DOHH2 (cell line): ENCODE data around the gene APCS.

ENCODE experiments used
- H3F3A ChIP-seq: fragments of 200-600 bp; sonication (generic), shearing (Covaris generic); 2 replicates; pipeline ENCODE4 v1.6.0; 2016; ENCODE audit warnings: antibody characterized with exemption, mild to moderate bottlenecking; ENCODE audit not compliant: control insufficient read depth, insufficient read depth
- H3K27ac ChIP-seq: fragments of 200-600 bp; sonication (generic); 2 replicates; pipeline ENCODE4 v1.5.1; 2014; ENCODE audit warnings: low read depth, mild to moderate bottlenecking, low read length, moderate library complexity
- H3K27me3 ChIP-seq: fragments of 200-600 bp; sonication (generic); 2 replicates; pipeline ENCODE4 v1.6.1; 2014; ENCODE audit warnings: mild to moderate bottlenecking, low read length, mixed read lengths; ENCODE audit not compliant: control insufficient read depth
- H3K36me3 ChIP-seq: fragments of 200-600 bp; sonication (generic); 2 replicates; pipeline ENCODE4 v1.6.1; 2014; ENCODE audit warnings: mild to moderate bottlenecking, low read length, moderate library complexity, mixed read lengths; ENCODE audit not compliant: control insufficient read depth
- H3K4me1 ChIP-seq: fragments of 200-600 bp; sonication (generic); 2 replicates; pipeline ENCODE4 v1.6.1; 2014; ENCODE audit warnings: mild to moderate bottlenecking, low read length, mixed read lengths; ENCODE audit not compliant: control insufficient read depth
- H3K4me2 ChIP-seq: fragments of 200-600 bp; sonication (generic); 2 replicates; pipeline ENCODE4 v1.6.0; 2014; ENCODE audit warnings: mild to moderate bottlenecking, low read length, moderate library complexity
- H3K4me3 ChIP-seq: fragments of 200-600 bp; sonication (generic); 2 replicates; pipeline ENCODE4 v1.5.1; 2014; ENCODE audit warnings: mild to moderate bottlenecking, low read length, mixed read lengths
- H3K79me2 ChIP-seq: fragments of 200-600 bp; sonication (generic); 2 replicates; pipeline ENCODE4 v1.6.1; 2014; ENCODE audit warnings: mild to moderate bottlenecking, low read length, mixed read lengths; ENCODE audit not compliant: control insufficient read depth
- H3K9me2 ChIP-seq: fragments of 200-600 bp; sonication (generic); replicated peaks from 2 replicates; pipeline ENCODE4 v1.6.1; 2014; ENCODE audit warnings: mild to moderate bottlenecking, low read length, mixed read lengths; ENCODE audit not compliant: control insufficient read depth
- H3K9me3 ChIP-seq: fragments of 200-600 bp; sonication (generic); 2 replicates; pipeline ENCODE4 v1.6.1; 2014; ENCODE audit warnings: antibody characterized with exemption, low read length, mixed read lengths; ENCODE audit not compliant: control insufficient read depth, insufficient read depth
- H4K20me1 ChIP-seq: fragments of 200-600 bp; sonication (generic); 2 replicates; pipeline ENCODE4 v1.6.0; 2014; ENCODE audit warnings: low read depth, mild to moderate bottlenecking, antibody characterized with exemption, low read length, moderate library complexity; ENCODE audit not compliant: control insufficient read depth, insufficient read depth
- CTCF ChIP-seq: fragments of 200-600 bp; sonication (generic); IDR thresholded peaks from one replicate; pipeline ENCODE4 v1.5.1; 2014; ENCODE audit warnings: antibody characterized with exemption, mild to moderate bottlenecking, low read depth, low read length; ENCODE audit not compliant: poor library complexity, severe bottlenecking
- EZH2phosphoT487 ChIP-seq: fragments of 200-600 bp; sonication (generic); IDR thresholded peaks from 2 replicates; pipeline ENCODE4 v1.6.1; 2017; ENCODE audit warnings: borderline replicate concordance, mild to moderate bottlenecking, antibody characterized with exemption, low read length, moderate library complexity, mixed read lengths

The APCS gene

GRCh38 chr1:159594625-159595405 lies 7.2 kb downstream of the APCS start:
- H3K27me3 ChIP-seq, result no peaks in the 10 kb centered on the region
- H3K36me3 ChIP-seq, result no peaks in the 10 kb centered on the region
- H4K20me1 ChIP-seq, result no peaks in the 10 kb centered on the region
- H3K4me1 ChIP-seq, result no peaks in the 10 kb centered on the region
- H3K9me3 ChIP-seq, result no peaks in the 10 kb centered on the region
- H3K9me2 ChIP-seq, result no peaks in the 10 kb centered on the region
- H3K27ac ChIP-seq, result no peak overlapping the region
- no peaks in the 10 kb centered on the region for H3K79me2 ChIP-seq
- TF ChIP-seq EZH2phosphoT487, result no peak
- no peak for TF ChIP-seq CTCF
- no peak overlapping the region for H3K4me3 ChIP-seq
- H3K4me2 ChIP-seq, result no peak overlapping the region
- no peaks in the 10 kb centered on the region for H3F3A ChIP-seq

- TF ChIP-seq EZH2phosphoT487 (no peak), CTCF (no peak)
- H3K9me2 ChIP-seq, result no peaks in the 10 kb centered on the region
- no peaks in the 10 kb centered on the region for H4K20me1 ChIP-seq
- no peaks in the 10 kb centered on the region for H3K79me2 ChIP-seq
- H3K4me2 ChIP-seq, result no peak overlapping the region
- H3K4me3 ChIP-seq, result no peak overlapping the region
- no peaks in the 10 kb centered on the region for H3K4me1 ChIP-seq
- H3K27ac ChIP-seq, result no peak overlapping the region
- H3F3A ChIP-seq, result no peaks in the 10 kb centered on the region
- no peaks in the 10 kb centered on the region for H3K27me3 ChIP-seq
- H3K9me3 ChIP-seq, result no peaks in the 10 kb centered on the region
- no peaks in the 10 kb centered on the region for H3K36me3 ChIP-seq
These were observed 10.6 kb downstream of the APCS start for GRCh38 chr1:159598196-159598595.

- H3K4me3 ChIP-seq, result no peak overlapping the region
- no peaks in the 10 kb centered on the region for H3K9me3 ChIP-seq
- no peaks in the 10 kb centered on the region for H3K4me1 ChIP-seq
- no peaks in the 10 kb centered on the region for H3K79me2 ChIP-seq
- no peak overlapping the region for H3K4me2 ChIP-seq
- no peak overlapping the region for H3K27ac ChIP-seq
- TF ChIP-seq EZH2phosphoT487 (no peak), CTCF (no peak)
- H3K36me3 ChIP-seq, result no peaks in the 10 kb centered on the region
- H3K27me3 ChIP-seq, result no peaks in the 10 kb centered on the region
- no peaks in the 10 kb centered on the region for H4K20me1 ChIP-seq
- H3K9me2 ChIP-seq, result no peaks in the 10 kb centered on the region
- H3F3A ChIP-seq, result no peaks in the 10 kb centered on the region
These were observed 13.3 kb downstream of the APCS start for GRCh38 chr1:159600894-159601293.
